HEK293T (cell line): ENCODE measurements around the gene ZNF618.

Source experiments
- BHLHE40 ChIP-seq: fragments of 450-650 bp; IDR thresholded peaks from 2 replicates; pipeline ENCODE4 v1.6.1; 2016; ENCODE audit warnings: mild to moderate bottlenecking, moderate library complexity, borderline replicate concordance
- ELF4 ChIP-seq: fragments of 450-650 bp; IDR thresholded peaks from 2 replicates; pipeline ENCODE4 v1.6.1; 2017; ENCODE audit warnings: antibody characterized with exemption
- FOXK2 ChIP-seq: fragments of 450-650 bp; IDR thresholded peaks from 2 replicates; pipeline ENCODE4 v1.6.1; 2016; ENCODE audit warnings: mild to moderate bottlenecking
- FOXM1 ChIP-seq: fragments of 450-650 bp; IDR thresholded peaks from 2 replicates; pipeline ENCODE4 v1.6.1; 2017; ENCODE audit warnings: mild to moderate bottlenecking, borderline replicate concordance
- HDGF ChIP-seq: fragments of 450-650 bp; IDR thresholded peaks from 2 replicates; pipeline ENCODE4 v1.6.1; 2017; ENCODE audit warnings: antibody characterized with exemption, borderline replicate concordance
- L3MBTL2 ChIP-seq: fragments of 450-650 bp; conservative IDR thresholded peaks from 2 replicates; pipeline ENCODE4 v1.6.1; 2016; ENCODE audit warnings: mild to moderate bottlenecking
- NFRKB ChIP-seq: fragments of 450-650 bp; IDR thresholded peaks from 2 replicates; pipeline ENCODE4 v1.6.1; 2016; ENCODE audit warnings: mild to moderate bottlenecking, moderate library complexity
- SP1 ChIP-seq: fragments of 450-650 bp; IDR thresholded peaks from 2 replicates; pipeline ENCODE4 v1.6.1; 2017
- SUZ12 ChIP-seq: fragments of 450-650 bp; IDR thresholded peaks from 2 replicates; pipeline ENCODE4 v1.6.1; 2016; ENCODE audit warnings: mild to moderate bottlenecking
- TARDBP ChIP-seq: fragments of 450-650 bp; IDR thresholded peaks from 2 replicates; pipeline ENCODE4 v1.6.1; 2016
- ZNF384 ChIP-seq: fragments of 450-650 bp; IDR thresholded peaks from 2 replicates; pipeline ENCODE4 v1.6.1; 2016
- TF ChIP-seq, protein P1 (sequence below): fragments of 450-650 bp; IDR thresholded peaks from 2 replicates; pipeline ENCODE4 v1.6.1; 2016

DNA sequence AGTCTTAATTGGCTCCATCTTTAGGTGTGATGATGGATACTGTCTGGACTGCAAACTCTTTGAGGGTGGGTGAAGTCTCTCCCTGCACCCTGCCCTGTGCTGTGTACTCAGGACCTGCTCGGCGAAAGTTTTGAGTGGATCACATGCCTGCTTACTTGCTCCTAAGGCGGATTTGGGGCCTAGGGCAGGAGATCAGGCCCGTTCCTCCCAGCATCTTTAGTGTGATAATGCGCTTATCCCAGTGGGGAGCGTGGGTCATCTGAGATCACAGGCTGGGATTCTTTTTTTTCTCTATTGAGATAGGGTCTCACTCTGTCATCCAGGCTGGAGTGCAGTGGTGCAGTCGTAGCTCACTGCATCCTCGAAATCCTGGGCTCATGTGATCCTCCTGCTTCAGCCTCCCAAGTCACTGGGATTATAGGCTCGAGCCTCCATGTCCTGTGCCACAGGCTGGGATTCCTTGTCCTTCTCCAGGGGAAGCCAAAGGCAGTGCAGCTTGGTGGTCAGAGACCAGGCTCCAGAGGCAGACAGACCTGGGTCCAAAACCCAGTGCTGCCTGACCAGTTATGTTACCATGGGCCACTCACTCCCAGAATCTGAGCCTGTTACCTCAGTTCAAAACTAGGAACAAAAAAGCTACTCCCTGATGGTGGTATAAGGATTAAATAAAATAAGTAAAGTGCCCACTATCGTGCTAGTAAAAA lies 59.7 kb downstream of the ZNF618 start:
- TF ChIP-seq FOXM1: no peak
- no peak for TF ChIP-seq L3MBTL2
- TF ChIP-seq ZNF384: no peak
- TF ChIP-seq ELF4: no peak
- no peak for TF ChIP-seq HDGF
- TF ChIP-seq, protein P1, sequence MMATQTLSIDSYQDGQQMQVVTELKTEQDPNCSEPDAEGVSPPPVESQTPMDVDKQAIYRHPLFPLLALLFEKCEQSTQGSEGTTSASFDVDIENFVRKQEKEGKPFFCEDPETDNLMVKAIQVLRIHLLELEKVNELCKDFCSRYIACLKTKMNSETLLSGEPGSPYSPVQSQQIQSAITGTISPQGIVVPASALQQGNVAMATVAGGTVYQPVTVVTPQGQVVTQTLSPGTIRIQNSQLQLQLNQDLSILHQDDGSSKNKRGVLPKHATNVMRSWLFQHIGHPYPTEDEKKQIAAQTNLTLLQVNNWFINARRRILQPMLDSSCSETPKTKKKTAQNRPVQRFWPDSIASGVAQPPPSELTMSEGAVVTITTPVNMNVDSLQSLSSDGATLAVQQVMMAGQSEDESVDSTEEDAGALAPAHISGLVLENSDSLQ: no peak
- TF ChIP-seq TARDBP: no peak
- TF ChIP-seq NFRKB: no peak
- no peak for TF ChIP-seq FOXK2
- no peak for TF ChIP-seq BHLHE40
- TF ChIP-seq SUZ12: no peak
- no peak for TF ChIP-seq SP1
